SK-N-MC (cell line): ENCODE data around the gene KLF12.

Experiments
- EZH2 ChIP-seq: fragments of 200-600 bp; sonication (generic); IDR thresholded peaks from one replicate; pipeline ENCODE4 v1.6.1; 2017; ENCODE audit warnings: antibody characterized with exemption
- FOXP2 ChIP-seq: optimal IDR thresholded peaks from 2 replicates; pipeline ENCODE3; 2011; ENCODE audit warnings: mild to moderate bottlenecking, moderate library complexity; ENCODE audit not compliant: insufficient read depth; ENCODE audit errors: extremely low read length, control extremely low read depth
- POLR2AphosphoS5 ChIP-seq: IDR thresholded peaks from 2 replicates; pipeline ENCODE4 v1.6.1; 2012; ENCODE audit warnings: mild to moderate bottlenecking, low read depth, low read length, borderline replicate concordance

- TF ChIP-seq POLR2AphosphoS5, result no peak
- no peak for TF ChIP-seq EZH2
- TF ChIP-seq FOXP2, result no peak
These were observed 1.9 kb downstream of the KLF12 start for GRCh38 chr13:74132152-74132775.
